Activated T-helper 17 cell treated with anti-CD3 and anti-CD28 coated beads, Interleukin-2, amount 50 U/mL, for 72 hours (primary cell): ENCODE results near the gene SLC25A48. TPM values are rescaled to one million over a fixed set of nuclear protein-coding genes. Genes with fewer than 3 reads are reported as not detected.

Source experiments
- ATAC-seq: fragments of 150-1000 bp; cut with Tn5 transposase; replicated peaks from 2 replicates; pipeline ENCODE4 v1.10.0; 2021; ENCODE audit warnings: mild to moderate bottlenecking, moderate library complexity
- H3K27ac Mint-ChIP-seq: one replicate; pipeline ENCODE4 v1.8.0; 2022; ENCODE audit warnings: mixed read lengths
- H3K27me3 Mint-ChIP-seq: one replicate; pipeline ENCODE4 v1.8.0; 2022; ENCODE audit warnings: mixed read lengths
- H3K36me3 Mint-ChIP-seq: one replicate; pipeline ENCODE4 v1.8.0; 2022; ENCODE audit warnings: low read depth, mild to moderate bottlenecking, mixed read lengths
- H3K4me1 Mint-ChIP-seq: one replicate; pipeline ENCODE4 v1.8.0; 2022; ENCODE audit warnings: mixed read lengths
- H3K4me3 Mint-ChIP-seq: one replicate; pipeline ENCODE4 v1.8.0; 2022; ENCODE audit warnings: mild to moderate bottlenecking, mixed read lengths
- H3K9me3 Mint-ChIP-seq: one replicate; pipeline ENCODE4 v1.8.0; 2022; ENCODE audit warnings: mixed read lengths
- total RNA-seq, 2 donors: library from RNA; stranded (reverse); gene quantifications; one replicate each; pipeline ENCODE4 v1.2.3, GENCODE V29; 2022

SLC25A48 gene
- total RNA-seq, 2 donors from 2014 or later, result not detected

GRCh38 chr5:135825373-135826220 is 8.9 kb upstream of the SLC25A48 start:
- H3K9me3 Mint-ChIP-seq, result no peaks in the 10 kb centered on the region
- H3K4me1 Mint-ChIP-seq, result no peaks in the 10 kb centered on the region
- ATAC-seq, result no peak

GRCh38 chr5:135826221-135826525 is 8.3 kb upstream of the SLC25A48 start:
- H3K27me3 Mint-ChIP-seq, result peaks cover 11% of the 10 kb centered on the region
- H3K27ac Mint-ChIP-seq, result no peak overlapping the region
- H3K36me3 Mint-ChIP-seq, result no peaks in the 10 kb centered on the region
- H3K4me1 Mint-ChIP-seq, result no peaks in the 10 kb centered on the region
- no peaks in the 10 kb centered on the region for H3K9me3 Mint-ChIP-seq
- ATAC-seq, result no peak
- no peak overlapping the region for H3K4me3 Mint-ChIP-seq

More at GRCh38 chr5:135825373-135826220, 8.9 kb upstream of the SLC25A48 start:
- Mint-ChIP-seq H3K27me3 (peaks cover 7% of the 10 kb centered on the region), H3K36me3 (no peaks in the 10 kb centered on the region), H3K27ac (no peak overlapping the region), H3K4me3 (no peak overlapping the region)

GRCh38 chr5:135826994-135827671 is 7.3 kb upstream of the SLC25A48 start:
- no peaks in the 10 kb centered on the region for H3K9me3 Mint-ChIP-seq
- ATAC-seq, result no peak
- H3K27me3 Mint-ChIP-seq, result peaks cover 21% of the 10 kb centered on the region
- H3K36me3 Mint-ChIP-seq, result no peaks in the 10 kb centered on the region
- H3K27ac Mint-ChIP-seq, result no peak overlapping the region
- H3K4me3 Mint-ChIP-seq, result no peak overlapping the region
- H3K4me1 Mint-ChIP-seq, result no peaks in the 10 kb centered on the region

GRCh38 chr5:135827965-135828781 is 6.3 kb upstream of the SLC25A48 start:
- H3K27ac Mint-ChIP-seq, result no peak overlapping the region

GRCh38 chr5:135828782-135829127 is 5.7 kb upstream of the SLC25A48 start:
- Mint-ChIP-seq H3K9me3 (no peaks in the 10 kb centered on the region), H3K27me3 (peaks cover 28% of the 10 kb centered on the region), H3K27ac (no peak overlapping the region), H3K4me1 (no peaks in the 10 kb centered on the region), H3K36me3 (no peaks in the 10 kb centered on the region), H3K4me3 (no peak overlapping the region)
- ATAC-seq, result no peak

More at GRCh38 chr5:135827965-135828781, 6.3 kb upstream of the SLC25A48 start:
- Mint-ChIP-seq H3K9me3 (no peaks in the 10 kb centered on the region), H3K27me3 (peaks cover 28% of the 10 kb centered on the region), H3K4me1 (no peaks in the 10 kb centered on the region), H3K36me3 (no peaks in the 10 kb centered on the region), H3K4me3 (no peak overlapping the region)
- ATAC-seq, result no peak

GRCh38 chr5:135829179-135829578 is 5.3 kb upstream of the SLC25A48 start:
- H3K27me3 Mint-ChIP-seq, result peaks cover 31% of the 10 kb centered on the region
- no peak overlapping the region for H3K4me3 Mint-ChIP-seq
- no peak for ATAC-seq
- H3K9me3 Mint-ChIP-seq, result no peaks in the 10 kb centered on the region
- peaks cover 3% of the 10 kb centered on the region for H3K4me1 Mint-ChIP-seq
- no peaks in the 10 kb centered on the region for H3K36me3 Mint-ChIP-seq
- no peak overlapping the region for H3K27ac Mint-ChIP-seq

- no peak overlapping the region for H3K4me3 Mint-ChIP-seq
- peaks cover 32% of the 10 kb centered on the region for H3K27me3 Mint-ChIP-seq
- no peaks in the 10 kb centered on the region for H3K9me3 Mint-ChIP-seq
- no peaks in the 10 kb centered on the region for H3K36me3 Mint-ChIP-seq
- H3K4me1 Mint-ChIP-seq, result peaks cover 5% of the 10 kb centered on the region
- H3K27ac Mint-ChIP-seq, result no peak overlapping the region
- peak; percentile 43 for ATAC-seq
Measured at GRCh38 chr5:135829681-135830383, 4.6 kb upstream of the SLC25A48 start.

GRCh38 chr5:135830384-135830700 is 4.1 kb upstream of the SLC25A48 start:
- Mint-ChIP-seq H3K36me3 (no peaks in the 10 kb centered on the region), H3K4me1 (peaks cover 5% of the 10 kb centered on the region), H3K27me3 (peaks cover 32% of the 10 kb centered on the region), H3K4me3 (no peak overlapping the region), H3K27ac (no peak overlapping the region), H3K9me3 (no peaks in the 10 kb centered on the region)
- no peak for ATAC-seq

GRCh38 chr5:135830876-135831275 is 3.6 kb upstream of the SLC25A48 start:
- H3K9me3 Mint-ChIP-seq, result no peaks in the 10 kb centered on the region
- no peak for ATAC-seq
- no peak overlapping the region for H3K4me3 Mint-ChIP-seq
- peaks cover 5% of the 10 kb centered on the region for H3K4me1 Mint-ChIP-seq
- no peaks in the 10 kb centered on the region for H3K36me3 Mint-ChIP-seq
- H3K27ac Mint-ChIP-seq, result no peak overlapping the region
- H3K27me3 Mint-ChIP-seq, result peaks cover 32% of the 10 kb centered on the region

- no peaks in the 10 kb centered on the region for H3K9me3 Mint-ChIP-seq
- H3K27me3 Mint-ChIP-seq, result peaks cover 32% of the 10 kb centered on the region
- no peak overlapping the region for H3K27ac Mint-ChIP-seq
- no peak overlapping the region for H3K4me3 Mint-ChIP-seq
- peaks cover 5% of the 10 kb centered on the region for H3K4me1 Mint-ChIP-seq
- no peak for ATAC-seq
- H3K36me3 Mint-ChIP-seq, result no peaks in the 10 kb centered on the region
Measured at GRCh38 chr5:135831439-135831838, 3.0 kb upstream of the SLC25A48 start.

GRCh38 chr5:135831851-135832555 is 2.5 kb upstream of the SLC25A48 start:
- Mint-ChIP-seq H3K4me3 (no peak overlapping the region), H3K27ac (no peak overlapping the region), H3K36me3 (no peaks in the 10 kb centered on the region), H3K27me3 (peaks cover 32% of the 10 kb centered on the region), H3K4me1 (peaks cover 5% of the 10 kb centered on the region), H3K9me3 (no peaks in the 10 kb centered on the region)
- no peak for ATAC-seq

GRCh38 chr5:135832941-135833920 is 1.2 kb upstream of the SLC25A48 start:
- H3K36me3 Mint-ChIP-seq, result no peaks in the 10 kb centered on the region
- H3K4me3 Mint-ChIP-seq, result no peak overlapping the region
- no peak for ATAC-seq
- peaks cover 41% of the 10 kb centered on the region for H3K27me3 Mint-ChIP-seq
- H3K27ac Mint-ChIP-seq, result no peak overlapping the region
- H3K9me3 Mint-ChIP-seq, result peaks cover 8% of the 10 kb centered on the region
- H3K4me1 Mint-ChIP-seq, result peaks cover 5% of the 10 kb centered on the region
